Type B pancreatic cell (in vitro differentiated cells): ENCODE measurements around the gene ENAM. TPM values are rescaled to one million over a fixed set of nuclear protein-coding genes. Genes with fewer than 3 reads are reported as not detected.

Source experiments
- DNase-seq: peaks from one replicate; pipeline ENCODE4 v3.0.0; 2021; ENCODE audit warnings: mixed read lengths; ENCODE audit not compliant: unreplicated experiment; ENCODE audit errors: extremely low spot score
- H3K27ac Mint-ChIP-seq: 2 replicates; pipeline ENCODE4 v1.8.0; 2021; ENCODE audit warnings: mild to moderate bottlenecking, mixed read lengths
- H3K27me3 Mint-ChIP-seq: 2 replicates; pipeline ENCODE4 v1.8.0; 2021; ENCODE audit warnings: mixed read lengths
- H3K36me3 Mint-ChIP-seq: 2 replicates; pipeline ENCODE4 v1.8.0; 2021; ENCODE audit warnings: mixed read lengths
- H3K4me1 Mint-ChIP-seq: one replicate; pipeline ENCODE4 v1.8.0; 2021; ENCODE audit warnings: mixed read lengths; ENCODE audit not compliant: unreplicated experiment
- H3K4me3 Mint-ChIP-seq: 2 replicates; pipeline ENCODE4 v1.8.0; 2021; ENCODE audit warnings: mild to moderate bottlenecking, mixed read lengths
- H3K9me3 Mint-ChIP-seq: 2 replicates; pipeline ENCODE4 v1.8.0; 2021; ENCODE audit warnings: mixed read lengths
- total RNA-seq: library from RNA; stranded (reverse); gene quantifications from 2 replicates; pipeline ENCODE4 v1.2.1, GENCODE V29; 2021; ENCODE audit warnings: low replicate concordance
- TF ChIP-seq, protein P1 (sequence below): fragments of 200-600 bp; sonication (generic); conservative IDR thresholded peaks from 2 replicates; pipeline ENCODE4 v1.5.0; 2021; ENCODE audit warnings: antibody characterized with exemption, mild to moderate bottlenecking

Gene ENAM
- total RNA-seq, 1 donor from 2014 or later = 0.41 TPM

DNA sequence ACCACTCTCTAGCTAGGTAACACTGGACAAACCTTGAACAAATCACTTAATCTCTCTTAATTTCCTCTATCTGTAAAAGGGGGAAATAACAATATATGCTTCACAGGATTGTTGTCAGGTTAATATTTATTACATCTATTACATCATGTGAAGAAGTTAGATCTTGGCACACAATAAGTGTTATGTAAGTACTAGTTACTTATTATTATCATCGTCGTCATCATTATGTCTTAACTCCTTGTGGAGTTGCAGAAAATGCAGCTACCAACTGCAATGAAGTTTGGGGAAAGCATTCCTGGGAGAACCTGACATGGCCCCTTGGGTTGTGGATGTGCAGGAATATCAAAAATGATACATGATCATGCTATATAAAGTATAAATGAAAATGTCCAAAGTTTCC is 42.5 kb downstream of the ENAM start:
- Mint-ChIP-seq H3K9me3 (no peaks in the 10 kb centered on the region), H3K36me3 (no peaks in the 10 kb centered on the region), H3K4me1 (no peaks in the 10 kb centered on the region), H3K4me3 (no peak overlapping the region), H3K27me3 (peaks cover 19% of the 10 kb centered on the region), H3K27ac (no peak overlapping the region)
- TF ChIP-seq, protein P1, sequence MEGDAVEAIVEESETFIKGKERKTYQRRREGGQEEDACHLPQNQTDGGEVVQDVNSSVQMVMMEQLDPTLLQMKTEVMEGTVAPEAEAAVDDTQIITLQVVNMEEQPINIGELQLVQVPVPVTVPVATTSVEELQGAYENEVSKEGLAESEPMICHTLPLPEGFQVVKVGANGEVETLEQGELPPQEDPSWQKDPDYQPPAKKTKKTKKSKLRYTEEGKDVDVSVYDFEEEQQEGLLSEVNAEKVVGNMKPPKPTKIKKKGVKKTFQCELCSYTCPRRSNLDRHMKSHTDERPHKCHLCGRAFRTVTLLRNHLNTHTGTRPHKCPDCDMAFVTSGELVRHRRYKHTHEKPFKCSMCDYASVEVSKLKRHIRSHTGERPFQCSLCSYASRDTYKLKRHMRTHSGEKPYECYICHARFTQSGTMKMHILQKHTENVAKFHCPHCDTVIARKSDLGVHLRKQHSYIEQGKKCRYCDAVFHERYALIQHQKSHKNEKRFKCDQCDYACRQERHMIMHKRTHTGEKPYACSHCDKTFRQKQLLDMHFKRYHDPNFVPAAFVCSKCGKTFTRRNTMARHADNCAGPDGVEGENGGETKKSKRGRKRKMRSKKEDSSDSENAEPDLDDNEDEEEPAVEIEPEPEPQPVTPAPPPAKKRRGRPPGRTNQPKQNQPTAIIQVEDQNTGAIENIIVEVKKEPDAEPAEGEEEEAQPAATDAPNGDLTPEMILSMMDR = no peak
- no peak for DNase-seq

GRCh38 chr4:70674191-70674590 is 45.6 kb downstream of the ENAM start:
- DNase-seq = no peak
- TF ChIP-seq, protein P1 = no peak
- H3K27me3 Mint-ChIP-seq = peaks cover 19% of the 10 kb centered on the region
- H3K4me3 Mint-ChIP-seq = no peak overlapping the region
- no peaks in the 10 kb centered on the region for H3K36me3 Mint-ChIP-seq
- no peaks in the 10 kb centered on the region for H3K4me1 Mint-ChIP-seq
- H3K9me3 Mint-ChIP-seq = no peaks in the 10 kb centered on the region
- H3K27ac Mint-ChIP-seq = no peak overlapping the region

GRCh38 chr4:70674731-70675130 is 46.2 kb downstream of the ENAM start:
- TF ChIP-seq, protein P1 = no peak
- H3K27me3 Mint-ChIP-seq = peaks cover 22% of the 10 kb centered on the region
- no peaks in the 10 kb centered on the region for H3K9me3 Mint-ChIP-seq
- H3K4me3 Mint-ChIP-seq = no peak overlapping the region
- no peaks in the 10 kb centered on the region for H3K4me1 Mint-ChIP-seq
- no peaks in the 10 kb centered on the region for H3K36me3 Mint-ChIP-seq
- H3K27ac Mint-ChIP-seq = no peak overlapping the region
- DNase-seq = no peak

DNA sequence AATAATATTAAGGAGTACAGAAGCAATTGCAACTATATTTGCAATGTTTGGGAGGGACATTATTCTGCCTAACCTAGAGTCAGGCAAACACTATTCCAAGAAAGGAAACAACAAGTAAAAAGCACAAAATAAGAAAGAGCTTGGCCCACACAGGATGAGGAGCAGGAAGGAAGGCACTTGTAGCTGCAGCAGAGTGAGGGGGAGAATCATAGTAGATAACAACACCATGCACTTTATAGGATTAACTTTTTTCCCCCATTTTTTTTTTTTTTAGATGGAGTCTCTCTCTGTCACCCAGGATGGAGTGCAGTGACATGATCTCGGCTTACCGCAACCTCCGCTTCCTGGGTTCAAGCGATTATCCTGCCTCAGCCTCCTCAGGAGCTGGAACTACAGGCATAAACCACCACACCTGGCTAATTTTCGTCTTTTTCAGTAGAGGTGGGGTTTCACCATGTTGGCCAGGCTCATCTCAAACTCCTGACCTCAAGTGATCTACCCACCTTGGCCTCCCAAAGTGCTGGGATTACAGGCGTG is 48.1 kb downstream of the ENAM start:
- Mint-ChIP-seq H3K9me3 (no peaks in the 10 kb centered on the region), H3K4me1 (no peaks in the 10 kb centered on the region), H3K36me3 (no peaks in the 10 kb centered on the region), H3K27me3 (peaks cover 8% of the 10 kb centered on the region), H3K4me3 (no peak overlapping the region), H3K27ac (no peak overlapping the region)
- TF ChIP-seq, protein P1 = no peak
- DNase-seq = no peak

DNA sequence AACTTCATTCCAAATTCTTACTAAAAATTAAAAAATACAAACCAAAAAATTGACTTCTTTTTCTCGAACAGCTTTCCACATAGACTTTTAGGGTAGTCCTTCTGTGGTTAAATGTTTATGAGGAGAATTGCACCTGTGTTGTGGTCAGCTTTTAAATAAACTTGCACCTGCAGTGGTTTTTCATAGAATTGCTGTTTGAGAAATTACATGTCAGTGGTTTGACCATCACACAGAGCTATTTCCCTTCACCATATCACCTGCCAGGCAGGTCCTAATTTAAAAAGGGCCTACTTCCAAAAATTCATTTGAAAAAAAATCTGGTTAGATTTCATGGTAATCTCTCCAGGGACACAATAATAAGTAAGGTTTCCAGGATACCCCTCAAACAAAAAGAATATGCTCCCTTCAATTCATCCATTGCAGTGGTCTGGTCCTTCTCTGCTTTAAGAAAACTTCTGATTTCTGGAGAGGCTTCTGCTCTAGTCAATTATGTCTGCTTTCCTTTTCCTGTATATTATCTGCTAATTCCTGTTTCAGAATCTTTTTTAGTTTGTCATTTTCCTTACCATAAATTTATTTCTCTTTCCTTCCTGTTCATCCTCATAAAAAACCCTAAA is 49.9 kb downstream of the ENAM start:
- H3K4me3 Mint-ChIP-seq = no peak overlapping the region
- H3K4me1 Mint-ChIP-seq = no peaks in the 10 kb centered on the region
- H3K36me3 Mint-ChIP-seq = no peaks in the 10 kb centered on the region
- H3K27me3 Mint-ChIP-seq = peaks cover 7% of the 10 kb centered on the region
- no peak for DNase-seq
- no peaks in the 10 kb centered on the region for H3K9me3 Mint-ChIP-seq
- no peak overlapping the region for H3K27ac Mint-ChIP-seq
- TF ChIP-seq, protein P1 = no peak
